ENCODE results near the gene KCNJ6.

DNA sequence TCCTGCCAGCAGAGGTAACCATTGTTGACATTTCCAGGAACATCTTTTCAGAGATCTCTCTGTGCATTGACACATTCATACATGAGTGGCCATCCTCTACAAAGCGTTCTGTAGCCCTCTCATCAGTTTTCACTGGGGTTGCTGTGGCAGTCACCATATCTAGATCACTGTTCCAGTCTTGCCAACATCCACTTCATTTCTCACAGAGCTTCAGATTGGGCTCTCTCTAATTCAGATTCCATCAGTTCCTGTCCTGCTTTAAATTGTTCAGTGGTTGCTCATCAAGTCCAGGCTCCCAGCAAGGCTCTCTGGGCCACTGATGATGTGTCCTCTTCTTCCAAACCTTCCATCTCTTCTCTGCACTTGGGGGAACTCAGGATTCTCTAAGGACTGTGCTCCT, 173.7 kb downstream of the KCNJ6 start:
- TF ChIP-seq FOXA1 (IDR thresholded peaks at IDR 0.05) (no peak), SUZ12 (IDR thresholded peaks at IDR 0.05) (no peak), LEF1 (IDR thresholded peaks at IDR 0.05; ENCODE audit: borderline replicate concordance) (no peak), ARNT (IDR thresholded peaks at IDR 0.05) (no peak), SP1 (IDR thresholded peaks at IDR 0.05) (no peak), ELF4 (IDR thresholded peaks at IDR 0.05) (no peak)

Measured in HEK293T (cell line).